HG03196 (cell line): ENCODE measurements around the gene CBL.

ENCODE experiments used
- ATAC-seq: cut with Tn5 transposase; IDR thresholded peaks from one replicate; pipeline ENCODE4 v1.9.1; 2021; ENCODE audit not compliant: unreplicated experiment

Gene CBL

DNA sequence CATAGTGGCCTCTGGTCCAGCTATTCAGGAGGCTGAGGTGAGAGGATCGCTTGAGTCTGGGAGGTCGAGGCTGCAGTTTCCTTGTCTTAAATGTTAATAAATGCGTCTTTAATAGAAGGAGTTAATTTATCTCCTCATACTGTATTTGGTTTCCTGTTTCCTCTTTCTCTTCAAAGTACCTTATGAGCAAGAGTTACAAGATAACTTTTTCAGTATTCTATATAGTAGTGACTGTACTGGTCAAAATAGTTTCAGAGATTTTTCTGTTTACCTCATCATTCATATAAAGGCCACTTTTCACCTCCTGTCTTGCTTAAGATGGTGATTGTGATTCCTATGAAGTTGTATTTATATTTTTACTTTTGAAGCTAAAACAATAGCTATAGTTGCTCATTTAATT lies 59.9 kb downstream of the CBL start:
- no peak for ATAC-seq

DNA sequence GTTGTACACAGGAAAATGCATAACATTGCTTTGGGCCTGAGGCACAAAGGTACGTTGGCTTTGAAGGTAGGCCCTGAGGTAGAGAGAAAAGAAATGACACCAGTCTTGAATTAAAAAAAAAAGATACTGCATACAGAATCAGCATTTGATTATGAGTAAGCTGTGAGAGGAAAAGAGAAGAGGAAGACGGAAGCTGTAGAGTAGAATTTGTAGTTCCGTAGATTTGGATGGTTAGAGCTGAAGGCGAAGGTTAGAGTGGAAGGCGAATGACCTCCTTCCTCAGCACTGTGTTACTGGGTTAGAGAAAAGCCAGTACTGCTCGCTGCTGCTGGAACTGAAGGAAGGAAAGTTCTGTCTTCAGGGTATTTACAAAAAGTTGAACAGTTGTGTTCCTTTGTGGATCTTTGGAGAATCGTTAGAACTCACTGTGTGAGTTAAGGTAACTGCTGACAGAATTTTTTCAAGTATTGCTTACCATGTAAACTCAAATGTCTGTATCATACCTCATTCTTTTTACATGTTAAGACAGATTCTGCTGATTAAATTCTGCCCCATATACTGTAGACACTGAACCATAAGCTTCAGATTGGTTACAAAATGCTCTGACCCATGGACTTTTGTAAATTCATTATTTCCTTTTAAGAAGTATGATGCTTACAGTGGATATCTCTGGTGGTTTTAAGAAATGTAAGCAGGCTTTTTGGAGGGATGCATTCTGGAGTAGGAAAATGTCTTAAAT lies 60.5 kb downstream of the CBL start:
- ATAC-seq, result no peak

DNA sequence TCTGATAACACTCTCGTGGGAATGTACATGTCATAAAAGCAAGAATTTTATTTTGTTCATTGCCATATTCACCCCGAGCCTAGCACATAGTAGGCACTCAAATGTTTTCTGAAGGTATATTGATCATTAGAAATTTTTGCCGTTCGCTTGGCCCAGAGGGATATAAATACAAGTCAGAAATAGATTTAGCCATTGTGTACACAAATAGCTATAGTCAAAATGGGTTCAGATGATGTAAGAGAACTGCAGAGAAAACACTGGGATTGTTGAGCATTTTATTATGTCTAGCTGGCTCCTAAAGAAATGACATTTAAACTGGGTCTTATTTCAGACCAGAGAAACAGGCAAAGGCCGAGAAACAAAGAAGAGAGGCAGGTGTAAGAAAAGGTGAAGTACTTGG lies 61.5 kb downstream of the CBL start:
- ATAC-seq, result no peak

DNA sequence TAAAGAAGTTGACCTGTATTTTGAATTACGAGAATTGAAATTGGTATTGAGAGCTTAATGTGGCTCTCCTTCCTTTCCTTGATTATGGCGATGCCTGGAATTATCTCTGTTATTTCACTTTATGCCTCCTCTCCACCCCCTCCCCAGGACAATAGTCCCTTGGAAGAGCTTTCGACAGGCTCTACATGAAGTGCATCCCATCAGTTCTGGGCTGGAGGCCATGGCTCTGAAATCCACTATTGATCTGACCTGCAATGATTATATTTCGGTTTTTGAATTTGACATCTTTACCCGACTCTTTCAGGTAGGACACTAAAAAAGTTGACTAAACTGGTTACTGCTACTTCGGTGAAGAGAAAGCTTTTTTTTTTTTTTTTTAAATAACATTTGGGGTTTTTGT lies 67.6 kb downstream of the CBL start:
- no peak for ATAC-seq

DNA sequence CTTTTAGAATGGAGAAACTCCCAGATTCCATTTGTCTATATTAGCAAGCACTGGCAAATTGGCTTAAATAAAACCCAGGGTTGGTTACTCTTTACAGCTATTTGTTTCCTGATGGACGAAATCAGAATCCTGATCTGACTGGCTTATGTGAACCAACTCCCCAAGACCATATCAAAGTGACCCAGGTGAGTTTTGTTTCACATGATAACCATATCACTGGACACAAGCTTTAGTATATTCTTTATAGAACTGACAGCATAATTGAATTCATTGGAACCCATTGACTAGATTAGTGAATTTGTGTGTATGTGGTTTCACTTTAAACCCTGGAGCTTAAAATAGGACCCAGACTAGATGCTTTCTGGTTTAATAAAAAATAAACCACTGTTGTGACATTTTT lies 71.5 kb downstream of the CBL start:
- no peak for ATAC-seq

DNA sequence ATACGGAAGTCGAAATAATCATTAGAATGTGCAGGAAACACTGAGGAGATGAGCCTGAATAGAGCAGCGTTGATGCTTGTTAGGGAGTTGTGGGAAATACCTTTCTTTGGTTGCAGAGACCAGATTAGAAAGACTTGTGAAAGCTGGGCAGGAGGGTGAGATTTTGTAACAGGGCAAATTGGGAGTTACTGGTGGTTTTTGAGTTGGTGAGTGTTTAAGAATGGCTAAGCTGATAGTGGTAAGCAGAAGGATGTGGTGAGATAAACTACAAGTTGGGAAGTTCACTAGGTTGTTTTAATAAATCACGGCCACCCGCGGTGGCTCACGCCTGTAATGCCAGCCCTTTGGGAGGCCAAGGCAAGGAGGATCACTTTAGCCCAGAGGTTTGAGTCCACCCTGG lies 76.4 kb downstream of the CBL start:
- no peak for ATAC-seq

DNA sequence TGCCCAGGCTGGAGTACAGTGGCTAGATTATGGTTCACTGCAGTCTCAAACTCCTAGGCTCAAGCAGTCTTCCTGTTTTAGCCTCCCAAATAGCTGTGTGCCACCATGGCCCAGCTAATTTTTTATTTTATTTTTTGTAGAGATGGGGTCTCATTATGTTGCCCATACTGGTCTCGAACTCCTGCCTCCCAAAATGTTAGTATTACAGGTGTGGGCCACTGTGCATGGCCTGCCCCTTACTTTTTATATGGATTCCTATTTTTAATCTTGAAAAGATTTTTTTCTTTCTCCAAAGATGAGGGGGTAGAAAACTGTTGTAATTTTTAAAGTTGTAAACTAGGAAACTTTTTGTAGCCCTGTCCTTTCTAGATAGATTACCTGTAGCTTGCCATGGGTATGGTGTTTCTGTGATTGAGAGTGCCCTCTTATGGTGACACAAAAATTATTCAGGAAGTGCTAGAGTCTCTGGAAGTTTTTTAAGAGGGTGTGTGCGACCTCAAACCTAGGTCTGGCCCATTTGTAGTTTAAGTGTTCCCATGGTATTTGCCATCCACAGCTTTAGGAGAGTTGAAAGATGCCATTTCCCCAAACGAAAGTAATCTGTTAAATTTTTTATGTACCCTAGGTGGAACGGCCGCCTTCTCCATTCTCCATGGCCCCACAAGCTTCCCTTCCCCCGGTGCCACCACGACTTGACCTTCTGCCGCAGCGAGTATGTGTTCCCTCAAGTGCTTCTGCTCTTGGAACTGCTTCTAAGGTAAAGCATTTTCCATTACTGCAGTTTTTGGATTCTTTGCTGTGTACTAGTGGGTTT lies 78.4 kb downstream of the CBL start:
- ATAC-seq, result peak; percentile 53

DNA sequence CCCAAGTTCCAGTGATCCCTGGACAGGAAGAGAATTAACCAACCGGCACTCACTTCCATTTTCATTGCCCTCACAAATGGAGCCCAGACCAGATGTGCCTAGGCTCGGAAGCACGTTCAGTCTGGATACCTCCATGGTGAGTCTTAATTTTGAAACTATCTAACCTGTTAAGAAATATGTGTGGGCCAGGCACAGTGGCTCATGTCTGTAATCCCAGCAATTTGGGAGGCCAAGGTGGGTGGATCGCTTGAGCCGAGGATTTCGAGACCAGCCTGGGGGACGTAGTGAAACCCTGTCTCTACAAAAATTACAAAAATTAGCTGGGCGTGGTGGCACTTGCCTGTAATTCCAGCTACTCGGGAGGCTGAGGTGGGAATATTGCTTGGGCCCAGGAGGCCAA lies 79.3 kb downstream of the CBL start:
- no peak for ATAC-seq

DNA sequence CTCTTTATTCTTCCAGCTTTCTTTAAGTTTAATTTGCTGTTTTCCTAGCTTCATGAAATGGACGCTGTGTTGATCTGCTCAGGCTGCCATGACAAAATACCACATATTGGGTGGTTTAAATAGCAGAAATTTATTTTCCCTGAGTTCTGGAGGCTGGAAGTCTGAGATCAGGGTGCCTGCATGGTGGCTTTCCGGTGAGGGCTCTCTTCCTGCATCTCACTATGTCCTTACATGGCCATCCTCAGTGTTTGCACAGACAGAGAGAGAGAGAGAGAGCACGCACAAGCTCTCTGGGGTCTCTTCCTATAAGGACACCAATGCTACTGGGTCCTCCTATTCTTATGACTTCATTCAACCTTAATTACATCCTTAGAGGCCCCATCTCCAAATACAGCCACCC lies 82.1 kb downstream of the CBL start:
- ATAC-seq, result no peak

DNA sequence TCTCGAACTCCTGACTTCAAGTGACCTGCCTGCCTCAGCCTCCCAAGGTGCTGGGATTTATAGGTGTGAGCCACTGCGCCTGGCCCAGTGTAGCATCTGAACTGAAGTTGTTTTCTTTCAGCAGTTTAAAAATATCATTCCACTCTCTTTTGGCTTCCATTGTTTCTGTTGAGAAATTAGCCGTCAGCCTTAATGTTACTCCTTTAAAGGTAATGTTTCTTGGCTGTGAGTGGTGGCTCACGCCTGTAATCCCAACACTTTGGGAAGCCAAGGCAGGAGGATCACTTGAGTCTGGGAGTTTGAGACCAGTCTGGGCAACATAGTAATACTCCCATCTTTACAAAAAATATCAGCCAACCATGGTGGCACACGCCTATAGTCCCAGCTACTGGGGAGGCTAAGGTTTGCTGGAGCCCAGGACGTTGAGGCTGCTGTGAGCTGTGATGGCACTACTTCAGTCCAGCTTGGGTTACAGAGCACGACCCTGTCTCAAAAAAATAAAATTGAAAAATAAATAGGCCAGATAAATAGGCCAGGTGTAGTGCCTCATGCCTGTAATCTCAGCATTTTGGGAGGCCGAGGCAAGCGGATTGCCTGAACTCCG lies 84.9 kb downstream of the CBL start:
- no peak for ATAC-seq

DNA sequence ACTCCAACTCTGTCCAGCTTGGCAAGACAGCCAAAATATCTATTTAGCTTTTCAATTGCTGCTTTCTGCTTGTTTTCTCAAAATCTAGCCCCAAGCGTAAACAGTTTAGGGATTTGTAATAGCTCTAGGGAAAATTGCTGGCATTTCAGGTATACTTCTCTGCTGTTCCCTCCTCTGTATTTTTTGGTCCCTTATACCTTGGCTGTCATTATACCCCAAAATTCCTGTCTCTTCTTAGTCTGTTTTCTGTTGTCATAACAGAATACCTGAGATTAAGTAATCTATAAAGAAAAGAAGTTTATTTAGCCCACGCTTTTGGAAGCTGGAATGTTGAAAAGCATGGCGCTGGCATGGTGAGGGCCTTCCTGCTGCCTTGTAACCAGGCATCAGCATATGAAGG lies 87.3 kb downstream of the CBL start:
- no peak for ATAC-seq

DNA sequence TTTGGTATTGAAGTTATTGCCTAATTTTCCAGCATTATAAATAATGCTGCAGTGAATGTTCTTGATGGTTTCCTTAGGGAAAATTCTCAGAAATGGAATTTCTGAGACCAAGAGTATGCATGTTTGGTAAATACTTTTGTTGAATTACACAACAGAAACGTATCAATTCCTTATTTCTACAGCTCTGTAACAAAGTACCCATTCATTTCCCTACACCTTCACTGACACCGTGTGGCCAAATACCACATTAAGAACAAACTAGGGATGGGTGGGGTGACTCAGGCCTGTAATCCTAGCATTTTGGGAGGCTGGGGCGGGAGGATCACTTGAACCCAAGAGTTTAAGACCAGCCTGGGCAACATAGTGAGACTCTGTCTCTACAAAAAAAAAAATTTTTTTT lies 89.0 kb downstream of the CBL start:
- ATAC-seq, result no peak

DNA sequence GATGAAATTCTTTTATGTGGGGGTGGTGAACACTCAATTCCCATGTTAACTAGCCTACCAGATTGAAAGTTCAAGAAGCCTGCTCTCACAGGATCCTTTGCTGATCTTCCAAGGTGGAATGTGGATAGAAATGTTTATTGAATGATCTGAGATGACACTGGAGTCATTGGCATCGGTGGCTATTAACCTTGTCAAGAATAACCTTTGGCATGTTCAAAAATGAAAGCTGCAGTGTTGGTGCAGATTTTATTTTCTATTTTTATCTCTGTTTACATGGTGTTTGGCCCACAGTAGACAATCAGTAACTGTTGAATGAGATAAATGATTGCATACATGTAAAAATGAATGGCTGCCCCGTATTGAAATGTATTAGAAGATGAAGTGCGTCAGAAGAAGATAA lies 91.8 kb downstream of the CBL start:
- no peak for ATAC-seq

DNA sequence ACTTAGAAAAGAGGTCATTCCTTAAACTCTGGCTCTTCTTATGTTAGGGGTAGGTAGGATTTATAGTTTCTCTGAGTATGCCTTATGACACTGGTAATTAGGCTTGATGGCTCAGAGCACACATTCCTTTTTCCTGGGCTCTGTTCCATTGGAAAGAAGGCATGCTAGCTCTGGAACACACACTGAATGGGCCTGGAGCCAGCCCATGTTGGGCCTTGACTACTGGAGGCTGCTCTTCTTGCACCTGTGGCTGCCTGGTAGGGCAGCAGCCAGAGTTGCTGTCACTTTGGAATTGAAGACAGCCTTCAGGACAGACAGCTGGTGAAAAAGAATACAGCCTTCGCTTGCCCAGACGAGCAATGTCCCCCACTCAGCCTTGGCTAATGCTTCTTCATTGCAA lies 92.6 kb downstream of the CBL start:
- no peak for ATAC-seq

DNA sequence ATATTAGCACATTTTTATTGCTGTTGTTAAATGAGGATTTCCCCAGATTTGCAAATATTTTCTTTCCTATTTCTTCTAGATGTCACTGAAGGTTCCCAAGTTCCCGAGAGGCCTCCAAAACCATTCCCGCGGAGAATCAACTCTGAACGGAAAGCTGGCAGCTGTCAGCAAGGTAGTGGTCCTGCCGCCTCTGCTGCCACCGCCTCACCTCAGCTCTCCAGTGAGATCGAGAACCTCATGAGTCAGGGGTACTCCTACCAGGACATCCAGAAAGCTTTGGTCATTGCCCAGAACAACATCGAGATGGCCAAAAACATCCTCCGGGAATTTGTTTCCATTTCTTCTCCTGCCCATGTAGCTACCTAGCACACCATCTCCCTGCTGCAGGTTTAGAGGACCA lies 93.3 kb downstream of the CBL start:
- ATAC-seq, result no peak

DNA sequence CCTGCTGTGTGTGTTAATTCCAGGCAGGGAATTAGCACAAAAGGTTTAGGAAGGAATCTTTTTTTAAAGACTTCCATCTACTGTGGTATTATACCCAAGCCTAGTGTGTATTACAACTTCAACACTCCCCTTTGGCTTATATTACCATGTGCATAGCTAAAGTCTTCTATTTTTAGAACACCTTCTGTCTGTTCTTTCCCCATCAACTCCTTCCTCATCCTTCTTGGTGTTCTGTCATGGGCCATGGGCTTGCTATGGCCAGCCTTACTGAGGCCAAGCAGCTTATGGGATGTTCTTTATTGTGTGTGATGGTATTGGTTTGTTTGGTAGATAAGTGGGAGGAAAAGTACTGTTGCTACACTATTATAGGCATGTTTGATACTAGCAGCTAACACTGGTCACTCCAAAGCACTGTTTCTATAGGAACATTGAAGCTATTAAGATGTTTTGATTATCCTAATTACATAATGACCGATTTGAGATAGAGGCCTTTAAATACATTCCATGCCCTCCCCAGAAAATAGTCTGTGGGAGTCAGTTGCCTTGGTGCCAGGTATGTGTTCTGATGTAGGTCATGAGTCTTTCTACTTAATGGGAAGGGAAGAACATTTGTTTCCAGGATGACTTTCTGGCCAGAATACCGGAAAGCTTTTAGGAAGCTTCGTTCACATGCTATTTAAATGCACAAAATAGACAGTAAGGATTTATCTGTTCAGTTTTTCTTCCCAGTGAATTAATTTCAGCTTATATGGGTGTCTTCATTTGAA lies 94.2 kb downstream of the CBL start:
- no peak for ATAC-seq

DNA sequence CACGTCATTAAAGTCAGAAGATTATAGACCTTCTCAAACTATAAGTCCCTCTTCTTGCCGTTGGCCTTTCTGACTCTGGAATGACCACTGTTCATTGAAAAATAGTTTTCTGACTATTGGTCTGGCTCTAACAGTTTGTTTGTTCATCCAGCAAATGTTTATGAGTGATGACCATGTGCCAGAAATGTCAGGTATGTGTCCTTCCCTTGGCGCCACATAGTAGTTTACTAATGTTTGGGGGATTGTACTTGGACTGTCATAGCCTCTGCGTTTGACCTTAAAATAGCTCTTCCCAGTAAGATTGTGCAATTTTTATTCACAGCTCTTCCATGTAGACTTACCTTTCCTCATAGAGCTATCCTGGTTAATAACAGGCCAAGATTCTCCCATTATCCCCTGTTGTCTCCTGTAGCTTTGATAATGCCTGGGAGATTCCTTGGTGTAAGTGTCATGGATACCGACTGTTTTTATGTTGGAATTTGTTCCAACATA lies 97.1 kb downstream of the CBL start:
- no peak for ATAC-seq

DNA sequence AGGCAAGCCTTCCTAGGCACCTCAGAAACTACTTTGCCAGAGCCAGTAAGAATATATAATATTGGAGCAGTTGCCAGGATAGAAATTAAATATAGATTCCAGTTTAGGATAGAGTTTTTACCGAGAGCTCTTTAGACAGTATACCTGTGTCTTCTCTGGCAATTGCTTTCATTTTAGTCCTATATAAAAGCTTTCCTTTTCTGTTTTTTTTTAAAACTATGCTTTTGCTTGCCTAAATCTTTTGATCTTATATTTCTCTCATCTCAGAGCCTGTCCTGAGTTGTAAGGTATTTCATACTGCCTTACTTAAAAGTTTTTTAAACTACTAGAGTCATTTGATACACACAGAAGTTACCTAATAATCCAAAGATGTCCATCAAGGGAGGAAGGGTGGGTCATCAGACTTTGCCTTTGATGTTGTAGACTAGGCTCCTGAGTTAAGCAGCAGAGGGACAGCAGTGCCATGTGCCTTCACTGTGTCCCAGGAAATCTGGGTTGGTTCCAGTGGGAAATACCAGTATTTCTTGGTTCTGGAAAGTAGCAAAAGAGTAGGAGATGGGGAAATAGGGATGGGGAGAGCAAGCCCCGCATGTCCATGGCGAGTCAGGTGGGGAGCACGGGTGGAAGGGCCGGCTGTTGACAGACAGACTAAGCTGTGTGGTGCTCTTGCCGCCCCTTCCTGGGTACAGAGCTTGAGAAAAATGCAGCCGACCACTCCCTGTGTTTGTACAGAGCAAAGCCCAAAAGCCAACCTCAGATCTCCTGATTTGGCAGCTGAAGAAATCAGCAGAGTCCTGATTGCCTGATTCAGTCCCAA lies 99.6 kb downstream of the CBL start:
- no peak for ATAC-seq

DNA sequence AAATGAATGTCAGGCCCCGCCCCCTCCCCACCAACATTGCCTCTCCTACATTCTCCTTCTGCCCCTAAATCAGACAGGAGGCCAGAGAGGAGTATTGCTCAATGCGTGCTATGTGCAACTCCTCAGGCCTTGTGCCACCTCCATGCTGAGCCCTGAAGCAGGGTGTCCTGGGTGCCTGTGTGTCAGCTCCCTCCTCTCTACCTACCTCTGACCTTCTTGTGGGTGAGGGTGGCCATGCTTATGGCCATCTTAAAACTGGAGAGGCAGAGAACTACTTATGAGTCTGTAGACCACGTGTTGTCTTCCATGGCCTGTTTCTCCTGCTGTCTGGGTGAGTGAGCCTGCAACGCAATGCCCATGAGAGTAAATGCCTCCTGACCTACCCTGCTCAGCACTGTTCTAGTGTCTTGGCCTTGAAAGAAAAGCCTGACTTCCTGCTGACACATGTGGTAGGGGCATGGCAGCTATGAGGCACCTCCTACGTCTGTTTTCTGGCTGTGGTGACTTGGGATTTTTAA lies 100.3 kb downstream of the CBL start:
- no peak for ATAC-seq

DNA sequence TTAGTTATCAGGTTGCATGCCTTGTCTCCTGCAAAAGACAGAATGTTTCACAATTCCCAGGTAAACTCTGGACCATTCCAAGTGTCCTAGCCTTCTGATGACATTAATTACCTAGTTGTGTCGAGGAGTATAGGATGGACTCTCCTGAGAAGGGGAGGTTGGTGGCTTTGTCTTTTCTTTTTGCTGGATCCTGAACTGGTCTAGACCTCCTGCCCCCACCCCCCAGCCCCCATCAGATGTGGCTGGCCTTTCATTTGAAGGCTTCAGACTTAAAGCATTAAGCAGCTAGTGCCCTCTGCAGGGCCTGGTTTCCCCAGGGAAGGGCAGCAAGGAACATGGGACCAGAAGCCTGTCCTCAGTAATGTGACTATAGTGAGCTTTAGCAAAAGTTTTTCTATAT lies 101.1 kb downstream of the CBL start:
- ATAC-seq, result no peak
